Ishikawa (cell line): ENCODE measurements around the gene BBC3.
A peak's percentile ranks its signal among the peaks of the same experiment; 100 is the strongest.

Experiments used
- EP300 ChIP-seq: IDR thresholded peaks from 2 replicates; pipeline ENCODE4 v1.6.1; 2012; ENCODE audit warnings: borderline replicate concordance
- NFIC ChIP-seq: IDR thresholded peaks from 2 replicates; pipeline ENCODE4 v1.6.1; 2012
- TEAD4 ChIP-seq: IDR thresholded peaks from 2 replicates; pipeline ENCODE4 v1.6.1; 2012
- TF ChIP-seq, protein P1 (sequence below): IDR thresholded peaks from 2 replicates; pipeline ENCODE4 v1.6.1; 2012
- TF ChIP-seq, protein P2 (sequence below): IDR thresholded peaks from 2 replicates; pipeline ENCODE4 v1.6.1; 2012
- TF ChIP-seq, protein P3 (sequence below): IDR thresholded peaks from 2 replicates; pipeline ENCODE4 v1.6.1; 2012; ENCODE audit warnings: low read depth, mild to moderate bottlenecking

DNA sequence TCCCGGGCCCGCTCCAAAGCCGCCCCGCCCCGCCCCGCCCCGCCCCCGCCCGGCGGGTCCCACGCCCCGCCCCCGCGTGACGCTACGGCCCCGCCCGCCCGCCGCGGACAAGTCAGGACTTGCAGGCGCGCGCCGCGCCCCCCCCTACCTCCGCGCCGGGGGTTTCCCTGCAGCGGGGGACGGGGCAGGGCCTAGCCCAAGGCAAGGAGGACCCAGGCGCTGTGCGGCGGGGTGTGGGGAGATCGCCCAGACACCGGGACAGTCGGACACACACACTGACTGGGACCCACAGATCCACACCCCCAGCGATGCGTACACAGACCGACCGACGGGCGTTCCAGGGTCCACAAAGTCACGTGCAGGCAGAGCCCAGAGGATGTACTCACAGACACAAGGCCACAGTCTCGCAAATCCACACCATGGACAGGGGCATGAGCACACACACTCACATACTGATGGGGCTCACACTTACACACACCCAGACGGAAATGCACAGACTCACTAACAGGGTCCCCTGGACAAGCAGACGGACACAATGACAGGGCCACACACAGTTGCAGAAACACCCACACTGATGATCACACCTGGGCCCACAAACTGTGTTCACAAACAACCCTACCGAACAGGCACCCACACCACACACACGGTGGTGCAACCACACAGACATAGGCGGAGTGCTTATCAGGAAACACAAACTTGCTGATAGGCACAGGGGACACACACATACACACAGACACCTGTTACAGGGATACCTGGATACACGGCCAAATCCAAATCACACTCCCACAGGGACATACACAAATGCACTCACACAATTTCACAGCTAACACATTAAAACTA lies 436 bp upstream of the BBC3 start:
- TF ChIP-seq, protein P1, sequence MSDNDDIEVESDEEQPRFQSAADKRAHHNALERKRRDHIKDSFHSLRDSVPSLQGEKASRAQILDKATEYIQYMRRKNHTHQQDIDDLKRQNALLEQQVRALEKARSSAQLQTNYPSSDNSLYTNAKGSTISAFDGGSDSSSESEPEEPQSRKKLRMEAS: no peak
- TF ChIP-seq TEAD4: no peak
- no peak; the same call in 1 of the 2 replicates for TF ChIP-seq EP300
- TF ChIP-seq, protein P2, sequence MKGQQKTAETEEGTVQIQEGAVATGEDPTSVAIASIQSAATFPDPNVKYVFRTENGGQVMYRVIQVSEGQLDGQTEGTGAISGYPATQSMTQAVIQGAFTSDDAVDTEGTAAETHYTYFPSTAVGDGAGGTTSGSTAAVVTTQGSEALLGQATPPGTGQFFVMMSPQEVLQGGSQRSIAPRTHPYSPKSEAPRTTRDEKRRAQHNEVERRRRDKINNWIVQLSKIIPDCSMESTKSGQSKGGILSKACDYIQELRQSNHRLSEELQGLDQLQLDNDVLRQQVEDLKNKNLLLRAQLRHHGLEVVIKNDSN: peak; percentile 84
- TF ChIP-seq NFIC: no peak
- TF ChIP-seq, protein P3, sequence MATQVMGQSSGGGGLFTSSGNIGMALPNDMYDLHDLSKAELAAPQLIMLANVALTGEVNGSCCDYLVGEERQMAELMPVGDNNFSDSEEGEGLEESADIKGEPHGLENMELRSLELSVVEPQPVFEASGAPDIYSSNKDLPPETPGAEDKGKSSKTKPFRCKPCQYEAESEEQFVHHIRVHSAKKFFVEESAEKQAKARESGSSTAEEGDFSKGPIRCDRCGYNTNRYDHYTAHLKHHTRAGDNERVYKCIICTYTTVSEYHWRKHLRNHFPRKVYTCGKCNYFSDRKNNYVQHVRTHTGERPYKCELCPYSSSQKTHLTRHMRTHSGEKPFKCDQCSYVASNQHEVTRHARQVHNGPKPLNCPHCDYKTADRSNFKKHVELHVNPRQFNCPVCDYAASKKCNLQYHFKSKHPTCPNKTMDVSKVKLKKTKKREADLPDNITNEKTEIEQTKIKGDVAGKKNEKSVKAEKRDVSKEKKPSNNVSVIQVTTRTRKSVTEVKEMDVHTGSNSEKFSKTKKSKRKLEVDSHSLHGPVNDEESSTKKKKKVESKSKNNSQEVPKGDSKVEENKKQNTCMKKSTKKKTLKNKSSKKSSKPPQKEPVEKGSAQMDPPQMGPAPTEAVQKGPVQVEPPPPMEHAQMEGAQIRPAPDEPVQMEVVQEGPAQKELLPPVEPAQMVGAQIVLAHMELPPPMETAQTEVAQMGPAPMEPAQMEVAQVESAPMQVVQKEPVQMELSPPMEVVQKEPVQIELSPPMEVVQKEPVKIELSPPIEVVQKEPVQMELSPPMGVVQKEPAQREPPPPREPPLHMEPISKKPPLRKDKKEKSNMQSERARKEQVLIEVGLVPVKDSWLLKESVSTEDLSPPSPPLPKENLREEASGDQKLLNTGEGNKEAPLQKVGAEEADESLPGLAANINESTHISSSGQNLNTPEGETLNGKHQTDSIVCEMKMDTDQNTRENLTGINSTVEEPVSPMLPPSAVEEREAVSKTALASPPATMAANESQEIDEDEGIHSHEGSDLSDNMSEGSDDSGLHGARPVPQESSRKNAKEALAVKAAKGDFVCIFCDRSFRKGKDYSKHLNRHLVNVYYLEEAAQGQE: peak; percentile 43; the same call in 1 of the 2 replicates
